Limb (tissue), 2 donors: Measurements from ENCODE around the gene C4orf50.
A peak's percentile ranks its signal among the peaks of the same experiment; 100 is the strongest.

Experiments used
- DNase-seq, 2 donors: peaks; one replicate each; pipeline ENCODE4 v3.0.0-alpha.2; 2016; ENCODE audit errors: extremely low spot score in 2 of 2

C4orf50 gene

GRCh38 chr4:5921981-5922380 is 96.2 kb downstream of the C4orf50 start:
- no peak for DNase-seq

GRCh38 chr4:5921101-5921980 is 96.9 kb downstream of the C4orf50 start:
- DNase-seq = no peak

- DNase-seq = no peak
Observed at GRCh38 chr4:5919571-5919970, 98.7 kb downstream of the C4orf50 start.

GRCh38 chr4:5919044-5919443 is 99.2 kb downstream of the C4orf50 start:
- no peak for DNase-seq

GRCh38 chr4:5918331-5918985 is 99.8 kb downstream of the C4orf50 start:
- no peak for DNase-seq

GRCh38 chr4:5917672-5918071 is 100.6 kb downstream of the C4orf50 start:
- DNase-seq = no peak

GRCh38 chr4:5916229-5916628 is 102.0 kb downstream of the C4orf50 start:
- no peak for DNase-seq

- no peak for DNase-seq
Observed at GRCh38 chr4:5913454-5913853, 104.8 kb downstream of the C4orf50 start.

GRCh38 chr4:5912614-5913019 is 105.6 kb downstream of the C4orf50 start:
- DNase-seq = no peak

GRCh38 chr4:5908876-5909427 is 109.3 kb downstream of the C4orf50 start:
- DNase-seq = no peak

- DNase-seq = no peak
Observed at GRCh38 chr4:5906191-5906590, 112.0 kb downstream of the C4orf50 start.

- no peak for DNase-seq
Observed at GRCh38 chr4:5905714-5906113, 112.5 kb downstream of the C4orf50 start.

- DNase-seq = no peak
Observed at GRCh38 chr4:5900844-5901243, 117.4 kb downstream of the C4orf50 start.

GRCh38 chr4:5899881-5900280 is 118.3 kb downstream of the C4orf50 start:
- no peak for DNase-seq

- no peak for DNase-seq
Observed at GRCh38 chr4:5899396-5899795, 118.8 kb downstream of the C4orf50 start.

GRCh38 chr4:5897674-5898073 is 120.6 kb downstream of the C4orf50 start:
- DNase-seq = no peak

- DNase-seq = no peak
Observed at GRCh38 chr4:5895287-5895686, 122.9 kb downstream of the C4orf50 start.

- DNase-seq = no peak
Observed at GRCh38 chr4:5894266-5894665, 124.0 kb downstream of the C4orf50 start.

GRCh38 chr4:5893591-5893990 is 124.6 kb downstream of the C4orf50 start:
- DNase-seq = no peak

GRCh38 chr4:5893004-5893580 is 125.1 kb downstream of the C4orf50 start, which contains the start of gene CRMP1:
TSS of gene CRMP1 (minus strand) at chr4:5893086. CDS start at chr4:5892969, 117 bp downstream.
- peak in 1 of 2 donors; percentile 84 for DNase-seq

GRCh38 chr4:5892323-5893003 is 125.8 kb downstream of the C4orf50 start:
- no peak for DNase-seq
